DMS153 treated with DMSO at 0.1 percent for 48 hours (cell line): ENCODE measurements around the gene ZRANB1.
"Not testable (repeated sequence)": the region's sequence is repeated elsewhere in the genome, so short reads cannot be mapped to it uniquely, and the experiment has no call there.

Experiments used
- DNase-seq: peaks from one replicate; lab custom pipeline; 2025; ENCODE audit not compliant: unreplicated experiment; lab: John Stamatoyannopoulos, UW

Gene ZRANB1

GRCh38 chr10:124941823-124942222 lies at the start of gene ZRANB1:
TSS of gene ZRANB1 (plus strand) at chr10:124942123. CDS start at chr10:124942494, 371 bp downstream.
- DNase-seq: no peak

- no peak for DNase-seq
Observed at GRCh38 chr10:124892905-124893304, 49.0 kb upstream of the ZRANB1 start.

- no peak for DNase-seq
Observed at GRCh38 chr10:124894569-124895215, 47.2 kb upstream of the ZRANB1 start.

DNA sequence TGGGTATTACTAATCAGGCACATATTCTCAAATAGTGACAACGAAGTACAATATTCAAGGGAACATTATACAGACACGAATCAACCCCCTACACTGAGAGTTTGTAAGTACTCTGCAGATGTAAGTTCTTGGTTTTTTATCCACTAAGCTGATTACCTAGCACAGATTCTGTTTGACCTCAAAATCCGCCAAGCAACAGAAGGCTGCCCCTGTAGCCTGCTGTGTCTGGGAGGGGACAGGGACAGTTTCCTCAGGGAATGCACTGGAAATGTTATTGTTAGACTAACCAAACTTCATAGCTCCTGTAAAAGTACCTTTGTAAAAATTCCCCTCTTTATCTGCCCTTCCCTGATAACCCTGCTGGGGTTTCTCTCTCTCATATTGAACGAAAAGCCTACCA lies 45.2 kb upstream of the ZRANB1 start:
- no peak for DNase-seq

DNA sequence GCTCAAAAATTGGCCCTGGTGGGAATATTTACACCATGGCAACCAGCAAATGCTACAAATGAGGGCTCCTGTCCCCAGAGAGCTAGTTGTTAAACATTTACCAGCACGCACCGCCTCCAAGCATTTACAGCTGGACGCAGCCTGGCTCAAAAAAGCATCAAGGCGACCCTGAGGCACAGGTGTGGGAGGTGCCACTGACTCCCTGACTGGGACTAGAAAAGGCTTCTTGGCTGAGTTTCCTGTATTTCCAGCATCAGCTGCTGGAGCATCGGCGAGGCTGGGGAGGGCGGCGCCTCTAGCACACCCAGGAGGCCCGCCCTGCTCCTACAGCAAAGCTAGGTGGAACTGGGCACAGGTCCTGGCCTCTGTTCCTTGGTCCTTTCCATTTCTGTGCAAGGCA lies 43.5 kb upstream of the ZRANB1 start:
- DNase-seq: no peak

DNA sequence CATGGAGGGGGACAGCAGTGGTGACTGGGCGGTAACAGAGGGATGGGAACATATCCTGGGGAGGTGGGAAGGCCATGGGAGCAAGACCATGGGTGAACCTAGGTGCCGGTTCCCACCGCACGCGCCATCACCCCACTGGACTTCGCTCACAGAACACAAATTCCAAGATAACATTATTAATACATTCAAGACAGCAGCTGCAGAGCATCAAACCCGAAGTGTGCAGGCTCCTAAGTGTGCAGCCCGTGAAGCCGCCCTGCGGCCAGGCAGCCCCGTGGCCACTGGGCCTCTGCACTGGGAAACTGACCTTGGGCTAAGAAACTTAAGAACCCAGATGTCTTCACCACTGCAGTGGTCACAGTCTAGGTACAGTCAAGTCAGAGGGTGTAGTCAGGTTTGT lies 42.8 kb upstream of the ZRANB1 start:
- DNase-seq: no peak

DNA sequence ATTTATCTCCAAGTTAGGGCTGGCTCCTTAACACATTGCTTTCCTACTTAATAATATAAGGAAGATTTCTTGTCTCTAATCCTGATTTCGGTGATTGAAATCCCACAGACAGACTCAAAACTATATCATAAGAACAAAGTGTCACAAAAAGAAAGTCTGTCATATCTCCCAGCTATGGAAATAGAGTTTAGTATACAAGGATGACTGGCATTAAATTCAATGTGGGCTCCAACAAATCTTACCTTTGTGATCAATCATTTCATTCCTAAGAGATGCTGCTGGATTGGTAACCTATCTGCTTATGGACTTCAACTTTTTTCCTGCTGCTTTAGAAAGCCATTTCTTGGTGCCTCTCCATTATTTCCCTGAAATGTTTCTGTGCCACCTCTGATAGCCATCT lies 39.5 kb upstream of the ZRANB1 start:
- DNase-seq: no peak

GRCh38 chr10:124903111-124903510 lies 38.8 kb upstream of the ZRANB1 start:
- DNase-seq: no peak

- DNase-seq: no peak
Observed at GRCh38 chr10:124904796-124905195, 37.1 kb upstream of the ZRANB1 start.

- DNase-seq: no peak
Observed at GRCh38 chr10:124906551-124907001, 35.3 kb upstream of the ZRANB1 start.

- DNase-seq: no peak
Observed at GRCh38 chr10:124909563-124909962, 32.4 kb upstream of the ZRANB1 start.

DNA sequence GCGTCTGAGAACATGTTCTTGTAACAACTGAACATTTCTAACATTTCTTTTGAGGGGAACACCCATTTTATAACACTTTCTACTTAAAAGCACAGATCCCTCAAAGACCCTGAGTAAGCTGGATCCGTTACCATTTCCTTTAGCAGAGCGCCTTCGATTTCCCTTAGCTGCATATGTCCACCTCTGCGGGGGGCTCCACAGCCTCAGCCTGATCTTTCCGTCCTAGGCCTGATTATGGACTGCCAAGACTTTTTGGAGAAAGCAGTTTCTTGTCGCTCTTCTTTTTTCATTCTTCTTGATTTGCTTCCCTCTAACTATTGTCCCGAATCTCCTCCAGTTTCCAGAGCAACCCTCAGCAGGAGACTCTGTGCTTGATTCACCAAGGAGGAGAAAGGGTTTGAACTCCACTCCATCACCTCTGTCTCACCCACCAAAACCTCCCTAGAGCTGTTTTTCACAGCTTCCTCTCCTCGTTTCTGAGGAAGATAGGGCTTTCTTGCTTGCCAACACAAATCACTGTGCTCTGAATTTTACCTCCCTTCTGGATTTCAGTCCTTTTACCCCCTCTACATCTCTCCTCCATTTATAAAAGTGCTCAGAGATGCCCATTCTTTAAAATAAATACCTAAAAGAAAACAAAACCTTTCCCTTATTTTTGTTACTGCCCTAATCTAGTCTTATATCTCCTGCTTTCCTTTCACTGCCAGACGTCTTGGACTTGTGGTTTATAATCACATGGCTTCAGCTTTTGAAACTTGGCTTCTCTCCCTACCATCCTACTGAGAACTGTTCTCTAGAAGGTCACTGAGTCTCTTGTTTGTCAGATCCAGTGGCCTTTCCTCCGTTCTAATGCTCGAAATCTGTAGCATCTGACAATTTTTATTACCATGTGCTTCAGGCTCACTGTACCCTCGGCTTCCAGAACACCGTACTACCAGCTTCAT lies 30.5 kb upstream of the ZRANB1 start:
- no peak for DNase-seq

DNA sequence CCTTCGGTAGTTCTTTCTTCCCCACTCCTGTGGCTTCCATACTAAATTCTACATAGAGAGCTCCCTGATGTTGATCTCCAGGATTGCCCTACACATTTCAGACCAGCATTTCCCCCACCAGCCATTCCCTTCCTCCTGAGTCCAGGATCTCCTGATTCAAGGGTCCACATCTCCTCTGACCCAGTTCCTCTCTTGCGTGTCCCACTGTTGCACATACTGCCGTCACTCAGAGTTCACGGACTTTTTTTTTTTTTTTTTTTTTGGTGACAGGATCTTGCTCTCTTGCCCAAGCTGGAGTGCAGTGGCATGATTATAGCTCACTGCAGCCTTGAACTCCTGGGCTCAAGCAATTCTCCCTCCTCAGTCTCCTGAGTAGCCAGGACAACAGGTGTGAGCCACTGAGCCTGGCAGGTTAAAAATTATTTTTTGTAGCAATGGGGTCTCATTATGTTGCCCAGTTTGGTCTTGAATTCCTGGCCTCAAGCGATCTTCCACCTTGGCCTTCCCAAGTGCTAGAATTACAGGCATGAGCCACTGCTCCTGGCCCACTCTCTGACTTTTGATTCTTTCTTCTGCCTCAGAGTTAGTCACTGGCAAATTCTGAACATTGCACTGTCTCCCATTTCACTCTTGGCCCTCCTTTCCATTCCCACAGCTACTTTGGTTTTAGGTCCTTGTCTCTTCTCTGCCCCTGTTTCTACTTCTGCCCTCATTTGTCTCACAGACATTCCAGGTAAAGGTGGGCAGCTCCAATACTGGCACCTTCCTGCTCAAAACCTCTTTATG lies 29.6 kb upstream of the ZRANB1 start:
- DNase-seq: no peak

GRCh38 chr10:124913167-124913566 lies 28.8 kb upstream of the ZRANB1 start:
- no peak for DNase-seq

DNA sequence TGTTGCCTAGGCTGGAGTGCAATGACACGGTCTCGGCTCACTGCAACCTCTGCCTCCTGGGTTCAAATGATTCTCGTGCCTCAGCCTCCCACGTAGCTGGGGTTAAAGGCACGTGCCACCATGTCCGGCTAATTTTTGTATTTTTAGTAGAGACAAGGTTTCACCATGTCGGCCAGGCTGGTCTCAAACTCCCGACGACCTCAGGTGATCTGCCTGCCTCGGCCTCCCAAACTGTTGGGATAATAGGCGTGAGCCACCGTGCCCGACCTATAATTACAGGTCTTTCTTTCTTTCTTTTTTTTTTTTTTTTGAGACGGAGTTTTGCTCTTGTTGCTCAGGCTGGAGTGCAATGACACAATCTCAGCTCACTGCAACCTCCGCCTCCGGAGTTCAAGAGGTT lies 27.5 kb upstream of the ZRANB1 start:
- DNase-seq: not testable (repeated sequence)

- no peak for DNase-seq
Observed at GRCh38 chr10:124916098-124916584, 25.8 kb upstream of the ZRANB1 start.

DNA sequence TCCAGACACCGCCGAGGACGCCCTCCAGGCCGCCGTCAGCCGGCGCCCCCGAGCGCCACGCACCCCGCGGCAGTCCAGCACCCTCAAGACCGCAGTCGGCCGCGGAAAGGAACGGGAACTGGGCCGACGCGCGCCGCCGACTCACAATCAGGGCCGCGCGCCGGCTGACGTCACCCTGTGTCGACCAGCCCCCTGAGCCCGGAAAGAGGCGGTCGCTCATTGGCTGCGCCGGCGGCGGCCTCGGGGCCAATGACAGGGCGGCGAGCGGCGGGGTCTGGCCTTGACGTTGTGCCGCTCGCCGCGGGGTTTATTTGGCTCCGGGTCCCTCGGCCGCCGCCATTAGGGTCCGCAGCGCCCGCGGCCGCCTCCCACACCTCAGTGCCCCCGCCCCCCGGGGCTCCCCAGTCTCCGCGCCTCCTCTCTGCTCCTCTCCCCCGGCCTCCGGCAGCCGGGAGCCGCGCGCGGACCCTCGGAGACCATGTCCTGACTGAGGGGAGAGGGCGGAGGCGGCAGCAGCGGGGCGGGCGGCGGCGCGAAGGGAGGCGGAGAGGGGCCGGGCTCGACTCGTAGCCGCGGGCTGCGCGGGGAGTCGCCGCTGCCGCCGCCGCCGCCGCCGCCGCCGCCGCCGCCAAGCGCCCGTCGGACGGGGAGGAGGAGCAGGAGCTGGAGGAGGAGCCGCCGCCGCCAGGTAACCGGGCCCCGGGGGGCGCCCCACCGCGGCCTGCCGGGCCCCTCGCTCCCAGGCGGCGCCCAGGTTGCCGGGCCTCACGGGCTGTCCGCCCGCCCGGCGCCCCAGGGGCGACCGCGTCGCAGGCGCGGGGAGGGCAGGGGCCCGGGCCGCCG lies 25.1 kb upstream of the ZRANB1 start:
- peak; percentile 85 for DNase-seq

DNA sequence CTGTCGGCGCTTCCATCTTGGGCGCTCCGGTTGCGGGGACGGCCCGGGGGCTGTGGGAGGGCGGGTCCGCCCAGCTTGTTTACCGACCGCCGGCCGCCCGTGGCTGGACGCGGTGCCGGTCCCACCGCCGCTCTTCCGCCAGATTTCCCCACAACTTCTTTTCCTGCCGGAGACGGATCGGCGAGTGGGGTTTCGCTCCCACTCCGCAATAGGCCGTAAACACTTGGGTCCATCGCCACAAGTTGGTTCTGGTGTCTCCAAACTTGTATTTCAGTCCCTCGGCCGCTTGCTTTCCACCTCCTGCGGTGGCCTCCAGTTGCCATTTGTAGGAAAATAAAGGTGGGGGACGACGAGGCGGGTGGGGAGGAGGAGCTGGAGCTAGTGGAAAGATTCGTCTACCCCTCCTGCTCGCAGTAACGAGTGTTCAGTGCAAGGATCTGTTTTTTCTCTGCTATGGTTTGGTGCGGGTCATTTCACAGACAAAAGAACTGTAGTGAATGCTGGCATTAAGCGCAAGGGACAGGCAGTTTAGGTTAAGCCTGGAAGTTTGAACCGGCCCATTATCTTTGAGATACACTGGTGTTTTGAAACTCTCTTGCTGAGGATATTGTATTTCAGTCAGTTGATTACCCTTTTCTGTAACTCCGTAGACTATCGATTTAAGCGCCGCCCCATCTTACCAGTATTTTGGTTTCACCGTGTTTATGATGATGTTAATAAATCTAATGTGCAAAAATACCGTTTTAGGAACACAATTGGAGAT lies 24.3 kb upstream of the ZRANB1 start:
- DNase-seq: peak; percentile 5

DNA sequence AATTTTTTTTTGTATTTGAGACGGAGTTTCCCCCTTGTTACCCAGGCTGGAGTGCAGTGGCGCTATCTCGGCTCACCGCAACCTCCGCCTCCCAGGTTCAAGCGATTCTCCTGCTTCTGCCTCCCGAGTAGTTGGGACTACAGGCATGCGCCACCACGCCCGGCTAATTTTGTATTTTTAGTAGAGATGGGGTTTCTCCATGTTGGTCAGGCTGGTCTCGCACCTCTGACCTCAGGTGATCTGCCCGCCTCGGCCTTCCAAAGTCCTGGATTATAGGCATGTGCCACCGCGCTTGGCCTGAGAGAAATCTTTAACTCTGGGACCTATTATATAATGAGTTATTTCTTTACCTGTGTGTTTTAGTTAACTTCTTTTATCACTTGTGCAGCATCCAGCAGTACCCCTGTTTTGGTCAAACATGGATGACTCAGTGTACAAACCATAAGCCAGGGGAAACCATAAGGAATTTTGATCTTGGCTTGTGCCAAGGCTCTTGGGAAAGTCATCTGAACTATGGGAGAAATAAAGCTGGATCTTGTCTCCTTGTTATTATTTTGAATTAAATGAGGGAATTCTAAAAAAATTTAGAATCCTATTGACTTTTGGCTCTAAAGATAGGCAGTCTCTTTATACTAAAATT lies 23.6 kb upstream of the ZRANB1 start:
- DNase-seq: no peak
